Sigmoid colon (tissue), 4 donors: ENCODE measurements around the gene ADD1.

ENCODE experiments used
- POLR2A ChIP-seq, 2 donors: fragments of 450-650 bp; IDR thresholded peaks; one replicate each; pipeline ENCODE4 v1.6.1; 2016; ENCODE audit warnings: antibody characterized with exemption in 2 of 2, mild to moderate bottlenecking in 2 of 2, moderate library complexity in 2 of 2
- POLR2AphosphoS5 ChIP-seq, 4 donors: sonication (generic); formaldehyde crosslinking; IDR thresholded peaks; one replicate each; pipeline ENCODE4 v1.6.1; 2017; ENCODE audit warnings: antibody characterized with exemption in 4 of 4

DNA sequence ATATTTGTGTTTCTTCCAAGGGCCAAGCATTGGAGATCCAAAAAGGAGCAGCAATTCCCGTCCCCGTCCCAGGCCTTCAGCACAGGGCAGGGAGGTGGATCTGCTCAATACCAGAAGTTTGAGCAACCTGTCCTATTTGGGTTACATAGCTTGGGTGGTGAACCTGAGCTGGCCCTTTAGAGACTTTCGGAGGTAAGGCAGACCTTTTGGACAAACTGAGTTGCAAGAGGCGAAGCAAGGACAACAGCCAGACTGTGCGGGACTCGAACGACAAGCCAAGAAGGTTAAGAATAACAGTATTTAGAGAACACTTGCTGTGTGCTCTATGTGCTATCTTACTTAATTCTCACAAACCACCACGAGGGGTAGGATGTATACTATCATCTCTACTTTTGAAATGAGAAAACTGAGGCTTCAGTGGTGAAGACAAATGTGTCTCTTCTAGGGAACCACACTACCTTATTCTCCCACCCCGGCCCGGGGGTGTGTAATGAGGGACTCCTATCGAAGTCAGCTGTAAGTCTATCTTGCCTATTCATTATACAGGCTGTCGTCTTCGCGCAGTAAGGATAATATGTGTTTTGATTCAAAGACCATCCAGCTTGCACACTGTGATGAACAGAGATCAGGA lies 118.3 kb downstream of the ADD1 start:
- TF ChIP-seq POLR2AphosphoS5 (IDR thresholded peaks at IDR 0.05): no peak
- TF ChIP-seq POLR2A (IDR thresholded peaks at IDR 0.05): no peak
